Effector CD8-positive, alpha-beta T cell (primary cell): ENCODE data around the gene FGFR3.

ENCODE experiments used
- DNase-seq: peaks from one replicate; lab custom pipeline; 2025; lab: John Stamatoyannopoulos, UW

The FGFR3 gene

GRCh38 chr4:1788254-1788973 lies 4.7 kb upstream of the FGFR3 start:
- DNase-seq = no peak

- DNase-seq = no peak
These were observed 3.5 kb upstream of the FGFR3 start for GRCh38 chr4:1789552-1789951.

GRCh38 chr4:1790005-1790404 lies 3.1 kb upstream of the FGFR3 start:
- no peak for DNase-seq

- DNase-seq = no peak
These were observed 798 bp upstream of the FGFR3 start for GRCh38 chr4:1792158-1792831.

GRCh38 chr4:1793496-1793840 lies 375 bp downstream of the FGFR3 start:
- peak; percentile 31 for DNase-seq

GRCh38 chr4:1793940-1794808 lies 1.1 kb downstream of the FGFR3 start:
- DNase-seq = no peak

GRCh38 chr4:1794809-1795298 lies 1.8 kb downstream of the FGFR3 start:
- no peak for DNase-seq

GRCh38 chr4:1795299-1796195 lies 2.5 kb downstream of the FGFR3 start:
- no peak for DNase-seq

- no peak for DNase-seq
These were observed 3.6 kb downstream of the FGFR3 start for GRCh38 chr4:1796486-1797204.

GRCh38 chr4:1797298-1797860 lies 4.3 kb downstream of the FGFR3 start:
- no peak for DNase-seq

- DNase-seq = no peak
These were observed 4.9 kb downstream of the FGFR3 start for GRCh38 chr4:1797861-1798579.

GRCh38 chr4:1798580-1799386 lies 5.7 kb downstream of the FGFR3 start:
- DNase-seq = no peak

- no peak for DNase-seq
These were observed 6.6 kb downstream of the FGFR3 start for GRCh38 chr4:1799387-1800375.

- DNase-seq = no peak
These were observed 7.7 kb downstream of the FGFR3 start for GRCh38 chr4:1800805-1801204.

- DNase-seq = no peak
These were observed 8.3 kb downstream of the FGFR3 start for GRCh38 chr4:1801286-1801958.

- DNase-seq = no peak
These were observed 9.1 kb downstream of the FGFR3 start for GRCh38 chr4:1802151-1802715.
